OCI-LY1 (cell line): ENCODE measurements around the gene TUBGCP6.

ENCODE experiments used
- H2AFZ ChIP-seq: fragments of 200-600 bp; sonication (generic), shearing (Covaris generic); 2 replicates; pipeline ENCODE4 v1.6.0; 2014; ENCODE audit warnings: antibody characterized with exemption, mild to moderate bottlenecking, low read length
- H3F3A ChIP-seq: fragments of 200-600 bp; sonication (generic), shearing (Covaris generic); 2 replicates; pipeline ENCODE4 v1.6.0; 2014; ENCODE audit warnings: mild to moderate bottlenecking, antibody characterized with exemption, low read length, moderate library complexity; ENCODE audit not compliant: insufficient read depth
- H3K27ac ChIP-seq: fragments of 200-600 bp; sonication (generic); 2 replicates; pipeline ENCODE4 v1.5.1; 2014; ENCODE audit warnings: low read length, mixed run types, mild to moderate bottlenecking, low read depth; ENCODE audit not compliant: poor library complexity, severe bottlenecking
- H3K27me3 ChIP-seq: fragments of 200-600 bp; sonication (generic); 2 replicates; pipeline ENCODE4 v1.6.0; 2014; ENCODE audit warnings: antibody characterized with exemption, mild to moderate bottlenecking, low read length, moderate library complexity; ENCODE audit not compliant: insufficient read depth
- H3K36me3 ChIP-seq: fragments of 200-600 bp; sonication (generic); 2 replicates; pipeline ENCODE4 v1.6.1; 2014; ENCODE audit warnings: mild to moderate bottlenecking, antibody characterized with exemption, low read length, moderate library complexity, mixed read lengths; ENCODE audit not compliant: insufficient read depth
- H3K4me1 ChIP-seq: fragments of 200-600 bp; sonication (generic); 2 replicates; pipeline ENCODE4 v1.5.1; 2014; ENCODE audit warnings: mild to moderate bottlenecking, low read length, moderate library complexity; ENCODE audit not compliant: insufficient read depth, severe bottlenecking
- H3K4me2 ChIP-seq: fragments of 200-600 bp; sonication (generic), shearing (Covaris generic); 2 replicates; pipeline ENCODE4 v1.6.1; 2014; ENCODE audit warnings: low read length
- H3K4me3 ChIP-seq: fragments of 200-600 bp; sonication (generic); 2 replicates; pipeline ENCODE4 v1.5.1; 2014; ENCODE audit warnings: low read length, low read depth, mild to moderate bottlenecking, mixed read lengths; ENCODE audit not compliant: poor library complexity, severe bottlenecking
- H3K79me2 ChIP-seq: fragments of 200-600 bp; shearing (Covaris generic); 2 replicates; pipeline ENCODE4 v1.6.1; 2016; ENCODE audit warnings: mixed run types, low read length, mixed read lengths; ENCODE audit not compliant: insufficient read depth
- H3K9ac ChIP-seq: fragments of 200-600 bp; sonication (generic), shearing (Covaris generic); 2 replicates; pipeline ENCODE4 v1.6.1; 2014; ENCODE audit warnings: mild to moderate bottlenecking, low read length, mixed read lengths
- H3K9me2 ChIP-seq: fragments of 200-600 bp; sonication (generic), shearing (Covaris generic); 2 replicates; pipeline ENCODE4 v1.6.1; 2014; ENCODE audit warnings: low read depth, mild to moderate bottlenecking, low read length, mixed read lengths
- H3K9me3 ChIP-seq: fragments of 200-600 bp; shearing (Covaris generic); 2 replicates; pipeline ENCODE4 v1.6.1; 2014; ENCODE audit warnings: low read length, mixed read lengths
- H4K20me1 ChIP-seq: fragments of 200-600 bp; sonication (generic), shearing (Covaris generic); 2 replicates; pipeline ENCODE4 v1.6.0; 2016; ENCODE audit warnings: mild to moderate bottlenecking, low read length; ENCODE audit not compliant: insufficient read depth
- CTCF ChIP-seq: fragments of 200-600 bp; sonication (generic), shearing (Covaris generic); IDR thresholded peaks from 2 replicates; pipeline ENCODE4 v1.5.1; 2017; ENCODE audit warnings: mild to moderate bottlenecking, antibody characterized with exemption, low read length, moderate library complexity, mixed read lengths
- EZH2 ChIP-seq: fragments of 200-600 bp; sonication (generic), shearing (Covaris generic); IDR thresholded peaks from 2 replicates; pipeline ENCODE4 v1.8.0; 2017; ENCODE audit warnings: borderline replicate concordance, mixed run types, mild to moderate bottlenecking, antibody characterized with exemption, low read length, moderate library complexity, mixed read lengths

Gene TUBGCP6

GRCh38 chr22:50167689-50168489, 76.9 kb downstream of the TUBGCP6 start:
- Histone ChIP-seq H3K4me1 (no peaks in the 10 kb centered on the region), H3K4me2 (no peak overlapping the region), H3K9ac (no peak overlapping the region), H4K20me1 (no peaks in the 10 kb centered on the region), H3K27me3 (peaks cover 3% of the 10 kb centered on the region; the same call in 1 of the 2 replicates), H3K4me3 (no peak overlapping the region), H3K36me3 (no peaks in the 10 kb centered on the region; the same call in 1 of the 2 replicates), H3K27ac (no peak overlapping the region), H2AFZ (no peak overlapping the region), H3K79me2 (no peaks in the 10 kb centered on the region), H3F3A (peaks cover 4% of the 10 kb centered on the region; the same call in 1 of the 2 replicates), H3K9me3 (no peaks in the 10 kb centered on the region), H3K9me2 (no peaks in the 10 kb centered on the region)
- no peak for TF ChIP-seq EZH2
- no peak for TF ChIP-seq CTCF
